Epithelial cell of proximal tubule (primary cell): ENCODE results near the gene GSTM3. TPM values are rescaled to one million over a fixed set of nuclear protein-coding genes. Genes with fewer than 3 reads are reported as not detected.
"Not testable (repeated sequence)": the region's sequence is repeated elsewhere in the genome, so short reads cannot be mapped to it uniquely, and the experiment has no call there.

Source experiments
- DNase-seq: peaks from one replicate; pipeline ENCODE4 v3.0.0-alpha.2; 2011; ENCODE audit warnings: low read depth
- H3K4me3 ChIP-seq: 2 replicates; pipeline ENCODE4 v1.5.1; 2011; ENCODE audit warnings: low read depth, mild to moderate bottlenecking, low read length
- CTCF ChIP-seq: conservative IDR thresholded peaks from 2 replicates; pipeline ENCODE4 v1.5.1; 2012; ENCODE audit warnings: low read depth, mild to moderate bottlenecking, low read length
- total RNA-seq: library from RNA; depleted of rRNA; stranded (reverse); fragments of >200 nt; gene quantifications from 2 replicates; pipeline ENCODE4 v1.2.3, GENCODE V29; 2015

Gene GSTM3
- total RNA-seq, 1 donor from 2014 or later = 81.9 TPM

DNA sequence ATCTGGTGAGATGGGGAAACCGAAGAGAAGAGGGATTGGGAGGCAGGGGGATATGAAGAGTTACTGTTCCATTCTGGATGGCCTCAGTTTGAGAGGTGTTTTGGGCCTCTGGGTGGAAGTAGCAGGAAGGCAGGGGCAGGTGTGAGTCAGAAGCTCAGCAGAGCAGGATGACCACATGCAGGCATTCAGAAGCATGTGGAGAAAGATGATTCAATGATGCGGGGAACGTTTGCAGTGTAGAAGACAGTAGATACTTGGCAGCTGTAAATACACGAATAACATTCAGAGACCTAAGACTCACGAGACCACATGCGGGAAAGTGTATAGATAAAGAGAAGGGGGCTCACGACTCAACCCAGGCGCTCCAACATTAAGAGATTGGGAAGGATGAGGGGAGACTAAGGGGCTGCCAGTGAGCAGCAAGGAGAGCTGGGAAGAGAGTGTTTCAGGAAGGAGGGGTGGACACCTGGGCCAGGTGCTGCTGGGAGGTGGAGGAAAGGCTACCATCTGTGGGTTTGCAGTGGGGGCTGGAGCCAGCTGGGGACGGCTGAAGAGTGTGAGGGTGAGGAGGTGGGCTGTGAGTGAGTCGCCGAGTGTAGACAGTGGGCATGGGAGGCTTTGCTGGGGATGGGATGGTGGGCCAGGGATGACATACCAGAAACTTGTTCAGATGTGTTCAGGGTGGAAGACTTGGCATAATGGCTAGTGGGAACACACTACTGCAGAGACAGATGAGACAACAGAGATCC lies 28.7 kb upstream of the GSTM3 start:
- TF ChIP-seq CTCF = no peak
- no peak overlapping the region for H3K4me3 ChIP-seq
- no peak for DNase-seq

DNA sequence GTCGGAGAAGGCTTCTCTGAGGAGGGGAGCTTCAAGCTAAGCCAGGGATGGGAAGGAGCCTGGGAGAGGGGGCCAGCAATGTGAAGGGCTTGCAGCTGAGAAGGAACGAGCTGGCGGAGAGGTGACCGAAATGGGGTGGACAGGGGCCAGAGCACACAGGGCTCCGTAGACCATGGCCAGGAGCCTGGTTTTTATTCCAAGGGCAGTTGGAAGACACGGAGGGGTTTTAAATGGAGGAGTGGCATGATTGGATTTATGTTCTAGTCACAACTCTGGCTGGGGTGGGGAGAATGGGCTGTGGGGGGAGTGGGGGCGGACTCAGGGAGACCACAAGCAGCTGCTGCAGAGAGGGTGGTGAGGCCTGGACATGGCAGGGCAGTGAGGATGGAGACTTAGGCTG lies 28.0 kb upstream of the GSTM3 start:
- no peak overlapping the region for H3K4me3 ChIP-seq
- DNase-seq = no peak
- no peak for TF ChIP-seq CTCF

DNA sequence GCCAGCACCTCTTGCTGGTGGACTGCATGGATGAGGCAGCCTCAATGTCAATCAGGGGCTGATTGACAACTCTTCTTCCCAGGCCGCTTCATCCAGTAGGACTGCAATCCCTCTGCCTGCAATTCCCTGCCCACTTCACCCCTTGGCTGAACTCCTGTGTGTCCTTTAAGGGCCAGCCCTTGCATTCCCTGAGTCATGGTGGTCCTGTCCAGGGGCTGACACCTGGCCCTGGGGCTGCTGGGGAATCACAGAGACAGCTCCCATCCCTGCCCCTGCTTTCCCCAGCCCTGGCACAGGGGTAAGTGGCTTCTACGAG lies 27.5 kb upstream of the GSTM3 start:
- DNase-seq = no peak
- no peak overlapping the region for H3K4me3 ChIP-seq
- no peak for TF ChIP-seq CTCF

DNA sequence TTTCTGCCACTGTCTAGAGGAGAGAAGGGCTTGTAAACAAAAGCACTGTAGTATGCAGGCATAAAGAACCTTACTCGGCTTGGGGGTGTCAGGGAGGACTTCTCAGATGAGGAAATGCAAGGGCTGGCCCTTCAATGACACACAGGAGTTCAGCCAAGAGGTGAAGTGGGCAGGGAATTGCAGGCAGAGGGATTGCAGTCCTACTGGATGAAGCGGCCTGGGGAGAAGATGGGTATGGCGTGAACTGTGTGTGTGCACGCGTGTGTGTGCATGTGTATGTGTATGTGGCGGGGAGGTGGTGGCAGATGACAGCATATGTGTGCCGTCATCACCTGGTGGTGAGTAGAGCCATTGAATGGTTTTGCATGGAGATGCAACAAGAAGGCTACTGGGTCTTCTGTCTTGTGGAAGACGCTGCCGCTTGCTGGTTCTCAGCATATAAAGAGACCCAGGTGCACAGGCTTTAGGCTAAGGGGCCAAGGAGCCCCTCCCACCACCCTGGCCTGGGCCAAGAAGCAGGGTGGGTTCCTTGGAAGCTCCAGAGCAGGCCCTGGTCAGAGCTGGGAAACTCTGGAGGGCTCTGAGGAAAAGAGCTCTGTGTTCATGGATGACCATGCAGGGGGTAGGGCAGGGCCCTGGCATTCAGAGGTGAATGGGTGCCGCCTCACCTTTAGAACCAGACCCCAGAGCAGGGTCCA lies 26.9 kb upstream of the GSTM3 start:
- no peak overlapping the region for H3K4me3 ChIP-seq
- no peak for DNase-seq
- no peak for TF ChIP-seq CTCF

GRCh38 chr1:109766991-109767636 lies 26.3 kb upstream of the GSTM3 start:
- not testable (repeated sequence) for H3K4me3 ChIP-seq, DNase-seq

- no peak for DNase-seq
- no peak overlapping the region for H3K4me3 ChIP-seq
- no peak for TF ChIP-seq CTCF
Measured at GRCh38 chr1:109765896-109766615, 25.2 kb upstream of the GSTM3 start.

DNA sequence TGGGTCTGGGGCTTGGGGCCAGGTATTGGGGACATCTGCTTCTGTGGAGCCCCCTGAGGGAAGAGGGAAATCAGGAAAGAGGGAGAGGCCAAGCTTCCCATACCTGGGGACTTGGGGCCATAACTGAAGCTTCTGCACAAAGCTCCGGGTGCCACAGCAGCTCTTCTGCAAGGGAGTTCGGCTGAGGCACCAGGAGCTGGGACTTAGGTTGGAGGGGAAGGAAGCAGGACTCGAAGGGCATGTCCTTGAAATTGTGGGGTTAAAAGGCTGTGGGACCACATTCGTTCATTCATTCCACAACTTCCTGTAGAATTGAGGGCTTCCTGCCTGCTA lies 24.6 kb upstream of the GSTM3 start:
- TF ChIP-seq CTCF = no peak

More for the DNA sequence above, 24.6 kb upstream of the GSTM3 start:
- no peak for DNase-seq
- H3K4me3 ChIP-seq = no peak overlapping the region
